Natural killer cell (primary cell): ENCODE data around the gene SELENOI. TPM values are rescaled to one million over a fixed set of nuclear protein-coding genes. Genes with fewer than 3 reads are reported as not detected.

Experiments
- ATAC-seq, 3 donors: fragments of 150-1000 bp in 2 of 3; fragments of 200-7000 bp in 1 of 3; cut with Tn5 transposase; 1 replicate in 1 of 3; 2 replicates in 2 of 3; pipeline ENCODE4 v1.10.0; 2021; ENCODE audit warnings: mild to moderate bottlenecking in 2 of 3, moderate library complexity in 2 of 3
- DNase-seq, 2 donors: peaks; one replicate each; pipeline versions ENCODE4 v3.0.0 to v3.0.0-alpha.2; 2013 to 2021; ENCODE audit warnings: mixed read lengths in 1 of 2
- H3K27ac ChIP-seq: one replicate; pipeline ENCODE4 v1.5.1; 2013; ENCODE audit warnings: mild to moderate bottlenecking, low read length
- H3K27me3 ChIP-seq: one replicate; pipeline ENCODE4 v1.6.1; 2013; ENCODE audit warnings: low read length; ENCODE audit not compliant: control insufficient read depth, insufficient read depth
- H3K36me3 ChIP-seq: one replicate; pipeline ENCODE4 v1.6.1; 2013; ENCODE audit warnings: low read length; ENCODE audit not compliant: control insufficient read depth, insufficient read depth
- H3K4me1 ChIP-seq: one replicate; pipeline ENCODE4 v1.6.1; 2013; ENCODE audit warnings: low read length; ENCODE audit not compliant: control insufficient read depth, insufficient read depth
- H3K4me3 ChIP-seq: one replicate; pipeline ENCODE4 v1.5.1; 2013; ENCODE audit warnings: low read length
- H3K9me3 ChIP-seq: one replicate; pipeline ENCODE4 v1.6.1; 2013; ENCODE audit warnings: low read length; ENCODE audit not compliant: control insufficient read depth, insufficient read depth
- H3K27ac Mint-ChIP-seq, 2 donors: one replicate each; pipeline ENCODE4 v1.8.0; 2022; ENCODE audit warnings: mild to moderate bottlenecking in 2 of 2, mixed read lengths in 2 of 2, moderate library complexity in 1 of 2
- H3K27me3 Mint-ChIP-seq, 2 donors: one replicate each; pipeline ENCODE4 v1.8.0; 2022; ENCODE audit warnings: low read depth in 2 of 2, mixed read lengths in 2 of 2
- H3K36me3 Mint-ChIP-seq: one replicate; pipeline ENCODE4 v1.8.0; 2022; ENCODE audit warnings: mixed read lengths
- H3K4me1 Mint-ChIP-seq, 2 donors: one replicate each; pipeline ENCODE4 v1.8.0; 2022; ENCODE audit warnings: mixed read lengths in 2 of 2
- H3K4me3 Mint-ChIP-seq: one replicate; pipeline ENCODE4 v1.8.0; 2022; ENCODE audit warnings: mild to moderate bottlenecking, moderate library complexity, mixed read lengths
- H3K9me3 Mint-ChIP-seq, 2 donors: one replicate each; pipeline ENCODE4 v1.8.0; 2022; ENCODE audit warnings: mixed read lengths in 2 of 2
- WGBS: methylation state at CpG from one replicate; pipeline ENCODE4 v1.1.7; 2013; ENCODE audit warnings: missing lambda C conversion rate; ENCODE audit not compliant: insufficient coverage; 5-methylcytosine and 5-hydroxymethylcytosine counted together
- intact Hi-C: fragments of 100-400 bp; cut with micrococcal nuclease; formaldehyde crosslinking; loops from one replicate; pipeline ENCODE4 v1.14.2; 2022
- total RNA-seq, 4 donors: library from RNA; stranded (reverse); fragments of 120-200 nt in 1 of 4; gene quantifications; one replicate each; pipeline versions ENCODE4 v1.2.3 to v1.2.4, GENCODE V29; 2013 to 2022
- TF ChIP-seq, protein P1 (sequence below): fragments of 200-600 bp; IDR thresholded peaks from one replicate; pipeline ENCODE4 v1.8.0; 2022; ENCODE audit warnings: antibody characterized with exemption

Gene SELENOI
- total RNA-seq, 3 donors from 2014 or later (not counting 1 experiment from before 2014, with no cell fraction given): 28.1 to 47.6 (median 36.4) TPM

- H3K4me3 Mint-ChIP-seq: no peak overlapping the region
- TF ChIP-seq, protein P1, sequence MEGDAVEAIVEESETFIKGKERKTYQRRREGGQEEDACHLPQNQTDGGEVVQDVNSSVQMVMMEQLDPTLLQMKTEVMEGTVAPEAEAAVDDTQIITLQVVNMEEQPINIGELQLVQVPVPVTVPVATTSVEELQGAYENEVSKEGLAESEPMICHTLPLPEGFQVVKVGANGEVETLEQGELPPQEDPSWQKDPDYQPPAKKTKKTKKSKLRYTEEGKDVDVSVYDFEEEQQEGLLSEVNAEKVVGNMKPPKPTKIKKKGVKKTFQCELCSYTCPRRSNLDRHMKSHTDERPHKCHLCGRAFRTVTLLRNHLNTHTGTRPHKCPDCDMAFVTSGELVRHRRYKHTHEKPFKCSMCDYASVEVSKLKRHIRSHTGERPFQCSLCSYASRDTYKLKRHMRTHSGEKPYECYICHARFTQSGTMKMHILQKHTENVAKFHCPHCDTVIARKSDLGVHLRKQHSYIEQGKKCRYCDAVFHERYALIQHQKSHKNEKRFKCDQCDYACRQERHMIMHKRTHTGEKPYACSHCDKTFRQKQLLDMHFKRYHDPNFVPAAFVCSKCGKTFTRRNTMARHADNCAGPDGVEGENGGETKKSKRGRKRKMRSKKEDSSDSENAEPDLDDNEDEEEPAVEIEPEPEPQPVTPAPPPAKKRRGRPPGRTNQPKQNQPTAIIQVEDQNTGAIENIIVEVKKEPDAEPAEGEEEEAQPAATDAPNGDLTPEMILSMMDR: no peak
- no peaks in the 10 kb centered on the region for H3K36me3 Mint-ChIP-seq
- H3K27me3 Mint-ChIP-seq: no peaks in the 10 kb centered on the region
- H3K9me3 Mint-ChIP-seq: no peaks in the 10 kb centered on the region
- DNase-seq (no peak), ATAC-seq (no peak)
- peaks cover 11% of the 10 kb centered on the region for H3K4me1 ChIP-seq
- no peaks in the 10 kb centered on the region for H3K9me3 ChIP-seq
- intact Hi-C loops: no loop called here
- H3K27ac ChIP-seq: no peak overlapping the region
- no peaks in the 10 kb centered on the region for H3K36me3 ChIP-seq
- peaks cover 16% of the 10 kb centered on the region in 2 donors for H3K4me1 Mint-ChIP-seq
- no peaks in the 10 kb centered on the region for H3K27me3 ChIP-seq
- WGBS: 67% methylated on average over 3 of the region's 3 CpGs
- H3K4me3 ChIP-seq: no peak overlapping the region
- no peak overlapping the region for H3K27ac Mint-ChIP-seq
Measured at GRCh38 chr2:26340831-26341230, 5.1 kb upstream of the SELENOI start.

- Histone ChIP-seq H3K4me3 (peak overlapping the region; percentile 90), H3K36me3 (no peaks in the 10 kb centered on the region), H3K4me1 (peaks cover 16% of the 10 kb centered on the region), H3K9me3 (no peaks in the 10 kb centered on the region), H3K27ac (peak overlapping the region; percentile 91), H3K27me3 (no peaks in the 10 kb centered on the region)
- Mint-ChIP-seq H3K4me3 (peak overlapping the region; percentile 99), H3K27ac (peak overlapping the region; percentile 95 to 99), H3K9me3 (no peaks in the 10 kb centered on the region), H3K4me1 (peaks cover 35 to 38% of the 10 kb centered on the region in 2 donors), H3K27me3 (no peaks in the 10 kb centered on the region), H3K36me3 (no peaks in the 10 kb centered on the region)
- TF ChIP-seq, protein P1: no peak
- ATAC-seq: no peak
- intact Hi-C loops: loop anchor here (1.0 to 5.0 kb wide), 3 partner anchors 100 to 1372 kb away; partner anchors contain the start of genes ASXL2, DNAJC27, HADHA and HADHB
- DNase-seq: peak in 1 of 2 donors; percentile 14
- 60% methylated on average over 14 of the region's 17 CpGs for WGBS
Measured at GRCh38 chr2:26344581-26345282, 1.2 kb upstream of the SELENOI start.

DNA sequence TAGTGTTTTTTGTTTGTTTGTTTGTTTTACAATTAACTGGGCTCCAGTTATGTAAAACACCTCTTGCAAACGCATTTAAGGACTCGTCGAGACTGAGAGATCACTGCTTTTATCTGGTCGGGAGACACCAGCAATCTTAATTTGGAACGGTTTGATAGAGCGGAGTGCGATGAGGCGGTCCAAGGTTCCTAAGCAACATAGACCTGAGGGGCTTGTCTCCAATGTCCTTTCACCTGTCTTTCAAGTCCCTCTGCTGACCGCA lies 729 bp upstream of the SELENOI start:
- no peaks in the 10 kb centered on the region for H3K27me3 ChIP-seq
- H3K4me1 ChIP-seq: peaks cover 16% of the 10 kb centered on the region
- Mint-ChIP-seq H3K27ac (peak overlapping the region; percentile 95 to 99), H3K9me3 (no peaks in the 10 kb centered on the region), H3K4me3 (peak overlapping the region; percentile 99), H3K36me3 (no peaks in the 10 kb centered on the region), H3K4me1 (peaks cover 35 to 38% of the 10 kb centered on the region in 2 donors), H3K27me3 (no peaks in the 10 kb centered on the region)
- TF ChIP-seq, protein P1: no peak
- intact Hi-C loops: loop anchor here (1.0 to 5.0 kb wide), 3 partner anchors 101 to 1373 kb away; partner anchors contain the start of genes ASXL2, DNAJC27, HADHA and HADHB
- ATAC-seq (no peak), DNase-seq (no peak)
- peak overlapping the region; percentile 91 for H3K27ac ChIP-seq
- peak overlapping the region; percentile 90 for H3K4me3 ChIP-seq
- H3K9me3 ChIP-seq: no peaks in the 10 kb centered on the region
- H3K36me3 ChIP-seq: no peaks in the 10 kb centered on the region
- 0% methylated on average over 9 of the region's 9 CpGs for WGBS
